Measurements from ENCODE around the gene POMGNT2.

DNA sequence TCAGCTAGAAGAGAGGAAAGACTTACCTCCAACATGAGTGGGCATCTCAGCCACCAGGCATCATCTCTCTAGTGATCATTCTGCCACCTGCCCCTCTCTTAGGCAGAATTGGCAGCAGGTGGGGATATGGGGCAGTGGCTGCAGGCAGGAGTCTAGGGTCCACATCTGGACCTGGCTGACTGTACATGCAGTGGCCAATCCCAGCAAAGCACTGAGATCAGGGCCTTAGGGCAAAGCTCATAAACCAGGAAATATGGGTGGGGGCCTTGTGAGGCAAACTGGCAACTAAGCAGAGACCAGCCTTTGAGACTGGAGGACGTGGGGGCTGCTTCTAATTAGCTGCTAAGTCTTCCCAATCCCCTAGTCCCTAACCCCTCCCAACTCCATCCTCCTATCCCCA lies 12.9 kb downstream of the POMGNT2 start:
- TF ChIP-seq EZH2phosphoT487 (IDR thresholded peaks at IDR 0.05; ENCODE audit: borderline replicate concordance, low read length) (no peak), EZH2 (IDR thresholded peaks at IDR 0.05; ENCODE audit: low read length, unreplicated experiment) (no peak)
- TF ChIP-seq, protein P1, sequence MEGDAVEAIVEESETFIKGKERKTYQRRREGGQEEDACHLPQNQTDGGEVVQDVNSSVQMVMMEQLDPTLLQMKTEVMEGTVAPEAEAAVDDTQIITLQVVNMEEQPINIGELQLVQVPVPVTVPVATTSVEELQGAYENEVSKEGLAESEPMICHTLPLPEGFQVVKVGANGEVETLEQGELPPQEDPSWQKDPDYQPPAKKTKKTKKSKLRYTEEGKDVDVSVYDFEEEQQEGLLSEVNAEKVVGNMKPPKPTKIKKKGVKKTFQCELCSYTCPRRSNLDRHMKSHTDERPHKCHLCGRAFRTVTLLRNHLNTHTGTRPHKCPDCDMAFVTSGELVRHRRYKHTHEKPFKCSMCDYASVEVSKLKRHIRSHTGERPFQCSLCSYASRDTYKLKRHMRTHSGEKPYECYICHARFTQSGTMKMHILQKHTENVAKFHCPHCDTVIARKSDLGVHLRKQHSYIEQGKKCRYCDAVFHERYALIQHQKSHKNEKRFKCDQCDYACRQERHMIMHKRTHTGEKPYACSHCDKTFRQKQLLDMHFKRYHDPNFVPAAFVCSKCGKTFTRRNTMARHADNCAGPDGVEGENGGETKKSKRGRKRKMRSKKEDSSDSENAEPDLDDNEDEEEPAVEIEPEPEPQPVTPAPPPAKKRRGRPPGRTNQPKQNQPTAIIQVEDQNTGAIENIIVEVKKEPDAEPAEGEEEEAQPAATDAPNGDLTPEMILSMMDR (conservative IDR thresholded peaks at IDR 0.05; ENCODE audit: low read depth, low read length), result no peak

Data from PC-3 (cell line).